Fibroblast of the aortic adventitia (primary cell): ENCODE measurements around the gene CYP2E1. TPM values are rescaled to one million over a fixed set of nuclear protein-coding genes. Genes with fewer than 3 reads are reported as not detected.
"Not testable (repeated sequence)": the region's sequence is repeated elsewhere in the genome, so short reads cannot be mapped to it uniquely, and the experiment has no call there.

Experiments used
- DNase-seq: peaks from one replicate; pipeline ENCODE4 v3.0.0-alpha.2; 2010; ENCODE audit warnings: low read depth
- H3K4me3 ChIP-seq: 2 replicates; pipeline ENCODE4 v1.5.1; 2011; ENCODE audit warnings: low read depth, mild to moderate bottlenecking, control low read depth, low read length, moderate library complexity
- total RNA-seq: library from RNA; depleted of rRNA; stranded (reverse); fragments of >200 nt; gene quantifications from 2 replicates; pipeline ENCODE4 v1.2.3, GENCODE V29; 2012; ENCODE audit warnings: low replicate concordance
- TF ChIP-seq, protein P1 (sequence below): IDR thresholded peaks from 2 replicates; pipeline ENCODE4 v1.5.1; 2011; ENCODE audit warnings: mild to moderate bottlenecking, low read length, control low read depth, inconsistent platforms; ENCODE audit not compliant: insufficient read depth

Gene CYP2E1
- total RNA-seq, 1 donor: 0.36 TPM

- TF ChIP-seq, protein P1, sequence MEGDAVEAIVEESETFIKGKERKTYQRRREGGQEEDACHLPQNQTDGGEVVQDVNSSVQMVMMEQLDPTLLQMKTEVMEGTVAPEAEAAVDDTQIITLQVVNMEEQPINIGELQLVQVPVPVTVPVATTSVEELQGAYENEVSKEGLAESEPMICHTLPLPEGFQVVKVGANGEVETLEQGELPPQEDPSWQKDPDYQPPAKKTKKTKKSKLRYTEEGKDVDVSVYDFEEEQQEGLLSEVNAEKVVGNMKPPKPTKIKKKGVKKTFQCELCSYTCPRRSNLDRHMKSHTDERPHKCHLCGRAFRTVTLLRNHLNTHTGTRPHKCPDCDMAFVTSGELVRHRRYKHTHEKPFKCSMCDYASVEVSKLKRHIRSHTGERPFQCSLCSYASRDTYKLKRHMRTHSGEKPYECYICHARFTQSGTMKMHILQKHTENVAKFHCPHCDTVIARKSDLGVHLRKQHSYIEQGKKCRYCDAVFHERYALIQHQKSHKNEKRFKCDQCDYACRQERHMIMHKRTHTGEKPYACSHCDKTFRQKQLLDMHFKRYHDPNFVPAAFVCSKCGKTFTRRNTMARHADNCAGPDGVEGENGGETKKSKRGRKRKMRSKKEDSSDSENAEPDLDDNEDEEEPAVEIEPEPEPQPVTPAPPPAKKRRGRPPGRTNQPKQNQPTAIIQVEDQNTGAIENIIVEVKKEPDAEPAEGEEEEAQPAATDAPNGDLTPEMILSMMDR: no peak
- DNase-seq: no peak
- no peak overlapping the region for H3K4me3 ChIP-seq
These were observed 37.2 kb upstream of the CYP2E1 start for GRCh38 chr10:133489816-133490588.

DNA sequence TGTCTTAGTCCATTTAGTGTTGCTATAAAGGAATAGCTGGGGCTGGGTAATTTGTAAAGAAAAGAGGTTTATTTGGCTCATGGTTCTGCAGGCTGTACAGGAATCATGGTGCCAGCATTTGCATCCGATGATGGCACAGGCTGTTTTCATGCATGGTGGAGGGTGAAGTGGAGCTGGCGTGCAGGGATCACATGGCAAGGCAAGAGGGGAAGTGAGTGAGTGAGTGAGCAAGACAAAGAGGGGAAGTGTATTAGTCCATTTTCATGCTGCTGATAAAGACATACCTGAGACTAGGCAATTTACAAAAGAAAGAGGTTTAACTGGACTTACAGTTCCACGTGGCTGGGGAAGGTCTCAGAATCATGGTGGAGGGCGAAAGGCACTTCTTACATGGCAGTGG lies 33.6 kb upstream of the CYP2E1 start:
- H3K4me3 ChIP-seq, DNase-seq: not testable (repeated sequence)

GRCh38 chr10:133497363-133497762 lies 29.8 kb upstream of the CYP2E1 start:
- TF ChIP-seq, protein P1: peak; percentile 29
- DNase-seq: peak; percentile 10
- not testable (repeated sequence) for H3K4me3 ChIP-seq

- H3K4me3 ChIP-seq, DNase-seq: not testable (repeated sequence)
These were observed 28.0 kb upstream of the CYP2E1 start for GRCh38 chr10:133499176-133499575.

DNA sequence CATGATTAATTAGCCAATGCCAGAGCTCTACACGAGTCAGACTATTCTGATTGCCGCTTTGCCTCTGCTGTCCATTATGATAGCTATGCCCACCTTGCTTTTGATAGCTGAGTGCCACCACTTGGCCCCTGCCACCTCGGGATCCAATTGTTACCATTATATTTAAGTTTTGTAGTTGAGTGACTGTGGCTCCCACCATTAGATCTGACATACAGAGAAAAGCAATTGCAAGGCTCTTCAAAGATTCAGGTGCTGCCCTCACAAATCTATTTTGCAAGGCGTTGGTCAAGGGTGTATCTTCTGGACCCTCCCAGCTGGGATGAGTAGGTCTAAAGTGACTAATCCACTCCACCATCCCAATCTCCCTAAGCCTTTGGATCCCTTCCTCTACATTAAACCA lies 26.3 kb upstream of the CYP2E1 start:
- not testable (repeated sequence) for H3K4me3 ChIP-seq

DNA sequence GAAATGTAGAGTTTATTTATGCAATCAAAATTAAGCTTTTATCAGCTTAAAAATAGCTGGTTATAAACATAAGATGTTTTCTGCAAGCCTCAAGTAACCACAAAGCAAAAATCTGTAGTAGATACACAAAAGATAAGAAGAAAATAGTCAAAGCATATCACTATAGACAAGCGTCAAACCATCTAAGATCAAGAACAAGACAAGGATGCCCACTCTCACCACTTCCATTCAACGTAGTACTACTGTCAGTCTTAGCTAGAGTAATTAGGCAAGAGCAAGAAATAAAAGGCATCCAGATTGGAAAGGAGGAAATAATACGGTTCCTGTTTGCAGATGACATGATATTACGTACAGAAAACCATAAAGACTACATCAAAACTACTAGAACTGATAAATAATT lies 17.5 kb upstream of the CYP2E1 start:
- TF ChIP-seq, protein P1: no peak
- no peak overlapping the region for H3K4me3 ChIP-seq
- no peak for DNase-seq

More for the DNA sequence above, 26.3 kb upstream of the CYP2E1 start:
- DNase-seq: not testable (repeated sequence)

DNA sequence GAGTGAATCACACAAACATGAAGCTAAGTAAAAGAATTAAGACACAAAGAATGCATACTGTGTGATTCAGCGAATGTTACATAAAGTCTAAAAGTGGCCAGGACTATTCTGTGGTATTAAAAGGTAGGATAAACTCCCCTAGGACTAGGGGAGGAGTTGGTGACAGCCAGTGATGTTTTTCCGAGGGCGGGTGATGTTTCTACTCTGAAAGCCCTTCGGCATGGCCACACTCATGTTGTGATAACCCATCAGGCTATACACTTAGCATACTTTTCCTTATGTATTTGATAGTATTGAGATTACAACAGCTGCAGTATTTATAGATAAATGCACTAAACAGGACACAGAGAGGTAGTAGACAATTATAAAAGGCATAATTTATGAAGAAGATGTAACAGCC lies 15.8 kb upstream of the CYP2E1 start:
- DNase-seq: no peak
- TF ChIP-seq, protein P1: no peak
- no peak overlapping the region for H3K4me3 ChIP-seq

DNA sequence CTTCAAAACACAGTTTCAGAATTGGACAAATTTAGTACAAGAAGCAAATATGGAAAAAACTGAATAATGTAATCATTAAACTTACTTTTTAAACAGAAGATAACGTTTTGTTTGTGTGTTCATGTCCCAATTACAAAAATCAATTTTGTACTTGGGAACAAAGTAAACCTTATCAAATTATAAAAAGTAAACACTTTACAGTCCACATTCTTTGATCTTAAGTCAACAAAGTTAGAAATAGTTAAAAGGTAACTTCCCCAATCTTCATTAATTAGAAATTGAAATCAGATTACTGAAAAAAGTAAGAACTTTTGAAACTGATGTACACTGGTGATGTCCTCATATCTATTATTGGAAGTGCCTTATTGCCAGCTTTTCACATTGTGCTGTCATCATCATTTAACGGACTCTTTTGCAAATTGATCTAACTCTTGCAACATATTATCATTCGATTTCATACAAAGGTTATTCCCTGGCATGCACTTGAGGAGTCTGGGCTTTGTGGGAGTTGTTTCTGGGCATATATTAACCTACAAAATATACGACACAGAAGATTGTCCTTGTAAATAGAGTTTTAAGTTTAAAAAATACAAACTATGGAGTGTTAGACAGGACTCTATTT lies 15.1 kb upstream of the CYP2E1 start:
- no peak for DNase-seq
- no peak overlapping the region for H3K4me3 ChIP-seq
- TF ChIP-seq, protein P1: no peak
